LNCAP (cell line): Measurements from ENCODE around the gene MFRP.

ENCODE experiments used
- TF ChIP-seq, protein P1 (sequence below): fragments of 450-650 bp; IDR thresholded peaks from 2 replicates; pipeline ENCODE4 v1.5.1; 2017; ENCODE audit warnings: mild to moderate bottlenecking

The MFRP gene

DNA sequence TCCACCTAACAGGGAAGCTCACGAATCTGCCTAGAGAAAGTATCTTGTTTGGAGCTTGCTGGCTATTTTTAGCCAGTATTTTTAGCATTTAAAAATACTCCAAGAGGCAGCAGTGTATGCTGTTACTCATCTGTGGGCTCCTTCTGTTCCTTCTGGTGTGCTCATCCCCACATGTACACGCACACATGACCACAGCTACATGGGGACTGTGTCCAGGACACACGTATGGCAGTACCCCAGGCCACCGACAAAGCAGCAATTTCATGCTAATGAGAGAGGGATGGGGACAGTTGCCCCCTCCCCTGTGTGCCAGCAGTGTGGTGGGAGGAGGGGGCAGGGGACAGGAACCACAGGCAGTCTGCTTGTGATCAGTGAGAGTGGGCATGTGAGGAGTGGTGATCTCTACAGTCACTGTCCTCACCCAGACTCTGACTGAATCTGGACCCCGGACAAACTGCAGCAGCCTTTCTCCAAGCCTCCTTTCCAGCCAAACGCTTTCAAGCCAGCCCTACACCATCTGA, 18.6 kb upstream of the MFRP start:
- TF ChIP-seq, protein P1, sequence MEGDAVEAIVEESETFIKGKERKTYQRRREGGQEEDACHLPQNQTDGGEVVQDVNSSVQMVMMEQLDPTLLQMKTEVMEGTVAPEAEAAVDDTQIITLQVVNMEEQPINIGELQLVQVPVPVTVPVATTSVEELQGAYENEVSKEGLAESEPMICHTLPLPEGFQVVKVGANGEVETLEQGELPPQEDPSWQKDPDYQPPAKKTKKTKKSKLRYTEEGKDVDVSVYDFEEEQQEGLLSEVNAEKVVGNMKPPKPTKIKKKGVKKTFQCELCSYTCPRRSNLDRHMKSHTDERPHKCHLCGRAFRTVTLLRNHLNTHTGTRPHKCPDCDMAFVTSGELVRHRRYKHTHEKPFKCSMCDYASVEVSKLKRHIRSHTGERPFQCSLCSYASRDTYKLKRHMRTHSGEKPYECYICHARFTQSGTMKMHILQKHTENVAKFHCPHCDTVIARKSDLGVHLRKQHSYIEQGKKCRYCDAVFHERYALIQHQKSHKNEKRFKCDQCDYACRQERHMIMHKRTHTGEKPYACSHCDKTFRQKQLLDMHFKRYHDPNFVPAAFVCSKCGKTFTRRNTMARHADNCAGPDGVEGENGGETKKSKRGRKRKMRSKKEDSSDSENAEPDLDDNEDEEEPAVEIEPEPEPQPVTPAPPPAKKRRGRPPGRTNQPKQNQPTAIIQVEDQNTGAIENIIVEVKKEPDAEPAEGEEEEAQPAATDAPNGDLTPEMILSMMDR: no peak

DNA sequence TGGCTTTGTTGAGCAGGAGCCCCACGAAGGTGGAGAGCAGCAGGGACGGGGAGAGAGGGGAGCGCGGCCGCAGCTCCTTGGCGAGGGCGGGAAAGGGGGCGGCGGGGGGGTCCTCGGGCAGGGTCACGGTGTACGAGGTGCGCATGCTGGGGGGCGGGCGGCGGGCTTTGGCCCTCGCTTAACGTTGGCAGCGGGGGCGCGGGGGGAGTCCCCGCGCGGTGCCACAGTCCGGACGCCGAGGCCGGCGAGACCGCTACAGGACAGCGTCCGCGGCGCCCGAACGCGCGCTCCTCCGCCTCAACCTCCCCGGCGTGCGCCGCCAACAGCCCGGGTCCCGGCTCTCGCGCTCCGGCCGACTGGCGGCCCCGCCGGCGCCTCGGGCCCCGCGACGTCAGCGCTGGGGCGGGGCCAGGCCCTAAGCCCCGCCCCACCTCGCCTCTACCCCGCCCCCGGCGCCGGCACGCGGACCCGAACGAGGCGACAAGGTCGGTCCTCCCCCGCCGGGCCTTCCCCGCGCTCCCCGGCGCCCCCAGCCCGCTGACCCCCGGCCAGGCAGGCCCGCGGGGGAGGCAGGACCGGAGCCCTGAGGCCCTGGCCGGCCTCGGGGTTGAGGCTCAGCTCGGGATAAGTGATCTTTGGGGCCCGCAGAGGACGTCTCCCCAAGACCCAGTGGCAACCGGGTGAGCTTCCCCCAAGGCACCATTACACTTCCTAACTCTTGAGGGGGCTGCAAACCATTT, 17.5 kb upstream of the MFRP start:
- TF ChIP-seq, protein P1: no peak

DNA sequence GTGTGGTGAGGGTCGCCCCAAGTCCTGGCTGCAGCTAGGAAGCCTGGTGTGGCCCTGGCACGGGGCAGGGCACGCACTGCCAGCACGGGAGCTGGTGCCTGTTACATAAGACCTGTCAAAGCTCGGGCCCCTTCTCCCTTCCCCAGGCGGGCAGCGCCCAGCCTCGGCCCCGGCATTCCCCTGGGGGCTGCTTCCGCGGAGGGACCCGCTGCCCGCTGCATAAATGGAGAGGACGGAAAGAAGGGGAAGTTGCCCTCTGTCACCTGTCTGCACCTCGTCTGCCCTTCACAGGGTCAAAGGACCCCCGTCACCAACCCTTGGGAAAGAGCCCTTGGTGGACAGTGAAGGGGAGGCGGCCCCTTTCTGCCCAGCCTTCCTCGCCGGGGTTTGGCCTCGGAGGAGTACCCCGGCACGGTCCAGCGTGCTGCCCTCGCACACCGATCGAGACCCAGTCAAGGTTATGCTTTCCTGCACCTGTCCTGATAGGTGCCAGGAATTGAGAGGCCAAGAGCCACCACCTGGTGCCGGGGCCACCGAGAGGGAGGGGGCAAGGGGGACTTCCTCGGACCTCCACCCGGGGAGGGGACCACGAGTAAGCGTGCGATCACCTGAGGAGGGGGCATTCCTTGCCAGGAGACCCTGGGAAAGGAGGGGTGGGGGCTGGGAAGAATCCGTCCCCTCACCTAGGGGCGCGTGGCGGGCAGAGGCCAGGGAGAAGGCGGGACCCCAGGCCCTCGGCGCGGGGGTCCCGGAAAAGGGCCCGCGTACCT, 16.8 kb upstream of the MFRP start:
- TF ChIP-seq, protein P1: no peak

DNA sequence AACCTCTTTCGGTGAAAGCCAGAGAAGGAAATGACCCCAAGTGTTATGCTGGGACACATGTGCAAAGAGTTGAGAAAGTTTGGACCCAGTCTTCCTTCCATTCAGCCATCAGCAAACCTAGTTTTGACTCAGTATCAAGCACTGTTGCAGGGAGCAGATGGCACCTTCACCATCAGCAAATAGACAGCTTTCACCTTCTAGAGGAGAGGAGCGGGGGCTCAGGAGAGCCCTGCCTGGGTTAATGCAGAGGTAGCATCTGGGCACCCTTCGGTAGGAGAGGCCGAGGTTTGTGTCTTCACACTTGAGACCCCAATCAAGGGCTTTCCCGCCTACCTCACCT, 16.2 kb upstream of the MFRP start:
- TF ChIP-seq, protein P1: no peak

DNA sequence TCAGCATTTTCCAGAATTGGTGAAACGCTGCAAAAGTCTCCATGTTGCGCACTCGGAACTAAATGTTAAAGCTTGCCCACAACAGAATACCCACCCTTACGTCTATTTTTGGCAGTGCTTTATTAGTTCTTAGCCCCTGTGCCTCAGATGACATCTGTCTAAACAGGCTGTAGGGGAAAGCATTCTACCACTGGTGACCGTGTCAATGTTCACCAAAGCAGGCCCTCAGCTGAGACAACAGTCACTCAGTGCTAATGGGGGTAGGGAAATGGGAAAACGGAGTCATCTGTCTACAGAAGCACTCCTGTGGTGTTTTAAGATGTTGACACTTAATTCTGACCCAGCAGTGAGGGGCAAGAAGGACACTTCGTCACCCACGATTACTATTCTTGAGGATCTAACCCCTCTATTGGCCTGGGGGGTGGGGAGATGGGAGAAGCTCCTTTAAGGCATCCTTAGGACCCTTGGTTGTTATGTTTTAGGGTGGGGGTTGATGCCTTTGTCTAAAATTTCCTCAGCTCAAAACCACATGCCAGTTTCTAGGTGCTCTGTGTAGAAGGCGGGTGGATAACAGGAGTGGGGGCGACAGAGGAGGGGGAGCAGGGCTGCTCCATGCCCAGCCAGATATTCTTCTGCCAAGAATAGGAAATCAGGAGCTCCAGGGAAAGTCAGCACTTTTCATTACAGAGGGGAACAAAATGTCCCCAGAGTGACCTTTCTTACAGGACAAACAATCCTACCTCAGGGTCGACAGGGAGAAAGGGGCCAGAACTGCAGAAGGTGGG, 15.6 kb upstream of the MFRP start:
- TF ChIP-seq, protein P1: no peak

DNA sequence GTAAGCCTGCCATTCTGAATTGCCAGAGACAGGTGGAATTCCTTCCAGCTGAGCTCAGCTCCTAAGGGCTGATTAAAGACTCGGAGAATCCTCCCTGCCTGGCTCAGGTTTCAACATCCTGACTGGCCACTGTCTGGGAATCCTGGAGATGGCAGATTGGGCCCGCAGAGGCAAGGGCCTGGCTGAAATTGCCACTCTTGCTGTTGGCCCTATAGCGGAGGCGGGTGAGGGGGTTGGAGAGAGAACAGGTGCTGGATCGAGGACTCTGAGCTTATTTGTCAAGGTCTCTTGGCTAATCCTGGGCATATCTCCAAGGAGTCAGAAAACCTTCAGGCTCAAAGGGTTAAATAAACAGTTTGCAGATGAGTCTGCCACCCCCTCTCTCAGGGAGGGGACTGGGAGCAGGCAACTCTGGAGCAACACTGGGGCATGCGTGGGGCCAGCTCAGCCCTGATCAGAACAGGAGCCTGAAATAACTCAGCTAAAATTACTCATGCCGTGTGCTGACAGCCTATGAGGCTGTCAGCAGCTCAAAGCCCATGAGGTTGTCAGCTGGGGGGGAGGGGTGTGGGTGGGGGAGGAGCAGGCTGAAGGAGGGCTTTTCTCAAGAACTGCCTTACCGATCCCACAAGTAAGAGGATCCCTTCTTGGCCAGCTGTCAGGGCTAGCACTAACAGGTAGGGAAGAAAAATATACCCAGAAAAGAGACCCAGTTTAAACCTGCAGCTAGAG, 14.7 kb upstream of the MFRP start:
- TF ChIP-seq, protein P1: no peak
